ENCODE measurements around the gene FEZ2.
"Not testable (repeated sequence)": the region's sequence is repeated elsewhere in the genome, so short reads cannot be mapped to it uniquely, and the experiment has no call there.

Gene FEZ2

DNA sequence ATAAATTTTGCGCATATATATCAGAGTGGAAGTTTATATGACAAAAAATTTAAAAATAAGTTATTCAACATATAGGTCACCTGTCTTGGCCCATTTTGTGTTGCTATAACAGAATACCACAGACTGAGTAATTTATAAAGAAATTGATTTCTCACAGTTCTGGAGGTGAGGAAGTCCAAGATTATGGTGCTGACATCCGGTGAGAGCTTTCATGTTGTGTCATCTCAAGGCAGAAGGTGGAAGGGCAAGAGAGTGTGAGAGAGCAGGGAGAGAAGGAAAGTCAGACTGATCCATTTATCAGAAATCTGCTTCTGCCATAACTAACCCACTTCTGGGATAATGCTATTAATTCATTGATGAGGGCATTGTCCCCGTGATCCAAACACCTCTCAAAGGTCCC lies 9.0 kb upstream of the FEZ2 start:
- no peak overlapping the region for H3K27ac ChIP-seq
- no peak for TF ChIP-seq ZFX (IDR thresholded peaks at IDR 0.05; ENCODE audit: borderline replicate concordance)
- TF ChIP-seq, protein P1, sequence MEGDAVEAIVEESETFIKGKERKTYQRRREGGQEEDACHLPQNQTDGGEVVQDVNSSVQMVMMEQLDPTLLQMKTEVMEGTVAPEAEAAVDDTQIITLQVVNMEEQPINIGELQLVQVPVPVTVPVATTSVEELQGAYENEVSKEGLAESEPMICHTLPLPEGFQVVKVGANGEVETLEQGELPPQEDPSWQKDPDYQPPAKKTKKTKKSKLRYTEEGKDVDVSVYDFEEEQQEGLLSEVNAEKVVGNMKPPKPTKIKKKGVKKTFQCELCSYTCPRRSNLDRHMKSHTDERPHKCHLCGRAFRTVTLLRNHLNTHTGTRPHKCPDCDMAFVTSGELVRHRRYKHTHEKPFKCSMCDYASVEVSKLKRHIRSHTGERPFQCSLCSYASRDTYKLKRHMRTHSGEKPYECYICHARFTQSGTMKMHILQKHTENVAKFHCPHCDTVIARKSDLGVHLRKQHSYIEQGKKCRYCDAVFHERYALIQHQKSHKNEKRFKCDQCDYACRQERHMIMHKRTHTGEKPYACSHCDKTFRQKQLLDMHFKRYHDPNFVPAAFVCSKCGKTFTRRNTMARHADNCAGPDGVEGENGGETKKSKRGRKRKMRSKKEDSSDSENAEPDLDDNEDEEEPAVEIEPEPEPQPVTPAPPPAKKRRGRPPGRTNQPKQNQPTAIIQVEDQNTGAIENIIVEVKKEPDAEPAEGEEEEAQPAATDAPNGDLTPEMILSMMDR (IDR thresholded peaks at IDR 0.05): no peak

DNA sequence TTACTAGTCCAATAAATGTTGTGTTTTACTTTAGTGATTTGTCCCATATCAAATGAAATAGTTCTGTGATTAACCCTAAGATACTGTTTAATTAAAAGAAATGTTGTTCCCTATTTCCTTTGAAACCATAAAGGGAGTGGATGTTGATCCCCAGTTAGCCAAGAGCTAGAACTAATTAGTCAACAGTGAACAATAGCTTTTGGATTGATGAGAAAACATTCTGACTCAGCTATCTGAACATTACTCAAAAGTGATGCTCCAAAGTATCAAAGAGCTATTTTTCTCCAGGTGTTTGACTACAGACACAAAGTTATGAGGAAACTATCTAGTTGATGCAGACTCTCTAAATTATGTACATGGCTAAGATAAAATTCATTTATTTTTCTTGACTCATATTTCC lies 7.3 kb upstream of the FEZ2 start:
- TF ChIP-seq, protein P1 (IDR thresholded peaks at IDR 0.05): no peak
- no peak for TF ChIP-seq ZFX (IDR thresholded peaks at IDR 0.05; ENCODE audit: borderline replicate concordance)
- H3K27ac ChIP-seq: no peak overlapping the region

DNA sequence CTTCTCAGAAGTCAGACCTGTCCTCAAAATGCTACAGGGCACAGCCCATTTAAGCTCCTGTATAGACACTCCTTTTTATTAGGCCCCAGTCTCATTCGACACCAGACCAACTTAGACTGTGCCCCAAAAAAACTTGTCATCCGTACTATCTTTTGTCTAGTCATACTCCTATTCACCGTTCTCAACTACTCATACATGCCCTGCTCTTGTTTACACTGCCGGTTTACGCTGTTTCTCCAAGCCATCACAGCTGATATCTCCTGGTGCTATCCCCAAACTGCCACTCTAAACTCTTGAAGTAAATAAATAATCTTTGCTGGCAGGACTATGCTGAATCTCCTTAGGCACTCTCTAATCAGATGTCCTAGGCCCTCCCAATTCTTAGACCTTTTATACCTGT lies 5.7 kb upstream of the FEZ2 start:
- H3K27ac ChIP-seq: not testable (repeated sequence)

DNA sequence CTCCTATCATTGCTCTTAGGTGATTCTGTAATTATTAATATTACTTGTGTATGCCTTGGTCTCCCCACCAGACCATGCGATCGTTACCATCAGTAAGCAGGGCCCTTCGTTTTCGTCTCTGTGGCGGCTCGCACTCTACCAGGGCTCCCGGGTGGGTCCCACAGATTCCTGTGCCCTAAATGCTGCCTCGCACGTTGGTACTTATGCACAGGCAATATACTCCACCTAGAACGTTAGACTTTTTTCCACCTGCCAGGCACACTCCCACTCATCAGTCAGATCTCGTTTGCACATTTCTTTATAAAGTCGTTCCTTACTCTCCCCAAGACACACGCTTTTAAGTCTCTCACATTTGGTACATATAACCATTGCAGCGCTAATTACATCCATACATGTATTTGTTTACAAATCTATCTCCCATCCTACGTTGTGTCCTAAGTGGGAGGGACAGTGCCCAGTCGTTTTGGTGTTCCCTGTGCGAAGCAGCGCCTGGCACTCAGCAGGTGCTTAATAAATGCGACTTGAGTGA lies 901 bp downstream of the FEZ2 start:
- peak overlapping the region; percentile 81 for H3K27ac ChIP-seq
- no peak for TF ChIP-seq ZFX (IDR thresholded peaks at IDR 0.05; ENCODE audit: borderline replicate concordance)
- TF ChIP-seq, protein P1 (IDR thresholded peaks at IDR 0.05): no peak

DNA sequence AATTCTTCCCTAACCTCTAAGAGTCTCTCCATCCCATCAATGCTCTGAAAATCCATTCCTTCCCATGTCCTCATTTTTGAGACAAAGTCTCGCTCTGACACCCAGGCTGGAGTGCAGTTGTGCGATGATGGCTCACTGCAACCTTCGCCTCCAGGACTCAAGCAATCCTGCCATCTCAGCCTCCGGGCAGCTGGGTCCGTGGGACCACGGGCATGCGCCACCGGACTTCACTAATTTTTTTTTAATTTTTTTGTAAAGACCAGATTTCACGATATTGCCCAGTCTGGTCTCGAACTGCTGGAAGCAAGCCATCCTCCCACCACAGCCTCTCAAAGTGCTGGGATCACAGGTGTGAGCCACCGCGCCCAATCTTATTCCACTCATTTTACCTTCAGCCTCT lies 1.6 kb downstream of the FEZ2 start:
- TF ChIP-seq, protein P1 (IDR thresholded peaks at IDR 0.05): no peak
- no peak for TF ChIP-seq ZFX (IDR thresholded peaks at IDR 0.05; ENCODE audit: borderline replicate concordance)
- H3K27ac ChIP-seq: no peak overlapping the region

DNA sequence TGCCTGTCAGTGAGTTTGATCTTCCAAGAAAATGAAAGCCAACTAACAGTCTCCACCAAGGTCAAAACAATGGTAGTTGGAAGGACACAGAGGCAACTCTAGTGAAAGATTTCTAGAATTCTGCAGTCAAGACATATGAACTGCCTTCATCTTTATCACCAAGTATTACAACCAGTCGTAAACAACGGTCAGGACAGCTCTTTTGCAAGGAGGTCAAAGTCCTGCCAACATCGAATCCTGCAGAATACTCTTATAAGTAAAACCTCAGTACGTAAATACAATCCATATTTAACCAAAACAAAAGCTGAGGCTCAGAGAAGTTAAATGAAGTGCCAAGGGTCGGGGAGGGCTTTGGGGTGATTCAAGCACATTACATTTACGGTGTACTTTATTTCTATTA lies 3.1 kb downstream of the FEZ2 start:
- H3K27ac ChIP-seq: no peak overlapping the region

DNA sequence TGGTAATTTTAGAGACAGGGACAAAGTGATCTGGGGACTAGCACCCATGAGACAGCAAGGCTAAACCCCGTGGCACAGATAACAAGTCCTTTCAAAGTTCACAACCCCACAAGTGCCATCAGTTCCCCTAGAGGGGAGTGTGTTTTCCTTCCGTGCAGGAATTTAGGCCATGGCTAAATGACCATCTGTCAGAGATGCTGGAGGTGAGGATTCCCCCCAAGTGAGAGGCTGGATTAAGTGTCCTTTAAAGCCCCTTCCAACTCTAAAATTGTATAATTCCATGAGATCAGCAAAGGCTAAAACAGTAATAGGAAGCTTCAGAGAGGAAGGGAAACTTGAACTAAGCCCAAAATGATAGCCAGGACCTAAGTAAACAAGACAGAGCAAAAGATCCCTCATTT lies 8.7 kb downstream of the FEZ2 start:
- no peak overlapping the region for H3K27ac ChIP-seq
- no peak for TF ChIP-seq ZFX (IDR thresholded peaks at IDR 0.05; ENCODE audit: borderline replicate concordance)
- TF ChIP-seq, protein P1 (IDR thresholded peaks at IDR 0.05): no peak

More for the DNA sequence above, 3.1 kb downstream of the FEZ2 start:
- TF ChIP-seq ZFX (IDR thresholded peaks at IDR 0.05; ENCODE audit: borderline replicate concordance): no peak
- TF ChIP-seq, protein P1 (IDR thresholded peaks at IDR 0.05): no peak

DNA sequence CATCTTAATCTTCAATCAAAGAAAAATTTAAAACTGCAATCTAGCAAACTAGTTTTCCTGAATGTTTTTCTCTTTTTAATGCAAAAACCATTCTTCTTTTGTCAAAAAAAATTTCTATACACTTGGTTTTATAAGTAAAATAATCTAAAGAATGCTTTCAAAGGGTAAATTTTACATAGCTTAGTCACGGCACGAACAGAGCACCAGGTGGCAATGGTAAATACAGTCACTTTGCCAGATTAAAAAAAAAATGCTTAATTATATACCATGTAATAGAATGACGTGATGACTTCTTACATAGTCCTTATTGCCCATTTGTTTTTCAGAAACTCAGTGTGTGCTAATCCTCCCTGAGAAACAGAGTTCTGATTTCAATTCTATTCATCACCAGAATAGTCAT lies 10.4 kb downstream of the FEZ2 start:
- no peak overlapping the region for H3K27ac ChIP-seq

More for the DNA sequence above, 10.4 kb downstream of the FEZ2 start:
- TF ChIP-seq, protein P1 (IDR thresholded peaks at IDR 0.05): no peak
- no peak for TF ChIP-seq ZFX (IDR thresholded peaks at IDR 0.05; ENCODE audit: borderline replicate concordance)

Data from 22Rv1 (cell line).